Measurements from ENCODE around the gene SAMD5.
"Not testable (repeated sequence)": the region's sequence is repeated elsewhere in the genome, so short reads cannot be mapped to it uniquely, and the experiment has no call there.

SAMD5 gene

DNA sequence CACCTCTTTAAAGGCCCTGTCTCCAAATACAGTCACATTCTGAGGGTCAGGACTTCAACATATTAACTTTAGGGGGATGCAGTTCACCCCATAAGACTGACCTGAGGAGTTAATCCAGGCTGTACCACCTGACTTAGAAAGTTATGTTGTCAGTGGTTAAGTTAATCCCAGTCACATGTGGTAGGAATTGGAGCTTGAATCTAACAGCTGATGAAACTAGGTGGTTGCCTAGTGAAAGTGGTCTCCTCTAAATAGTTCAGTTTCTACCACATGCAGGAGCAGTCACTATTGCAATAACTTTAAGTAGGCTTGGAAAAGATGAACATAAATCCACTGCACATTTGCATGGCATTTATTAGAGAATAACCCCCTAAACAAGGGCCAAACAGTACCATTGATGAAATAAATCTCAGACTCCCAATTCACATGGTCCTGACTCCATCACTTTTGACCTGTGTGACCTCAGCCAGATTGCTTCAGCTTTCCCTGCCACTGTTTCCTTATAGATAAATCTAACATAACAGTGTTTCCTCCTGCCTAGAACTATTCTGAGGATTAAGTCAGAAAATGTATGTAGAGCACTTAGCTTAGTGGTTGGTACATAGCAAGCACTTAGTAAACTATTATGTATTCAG, 20.1 kb downstream of the SAMD5 start:
- no peak for DNase-seq (ENCODE audit: low spot score)

DNA sequence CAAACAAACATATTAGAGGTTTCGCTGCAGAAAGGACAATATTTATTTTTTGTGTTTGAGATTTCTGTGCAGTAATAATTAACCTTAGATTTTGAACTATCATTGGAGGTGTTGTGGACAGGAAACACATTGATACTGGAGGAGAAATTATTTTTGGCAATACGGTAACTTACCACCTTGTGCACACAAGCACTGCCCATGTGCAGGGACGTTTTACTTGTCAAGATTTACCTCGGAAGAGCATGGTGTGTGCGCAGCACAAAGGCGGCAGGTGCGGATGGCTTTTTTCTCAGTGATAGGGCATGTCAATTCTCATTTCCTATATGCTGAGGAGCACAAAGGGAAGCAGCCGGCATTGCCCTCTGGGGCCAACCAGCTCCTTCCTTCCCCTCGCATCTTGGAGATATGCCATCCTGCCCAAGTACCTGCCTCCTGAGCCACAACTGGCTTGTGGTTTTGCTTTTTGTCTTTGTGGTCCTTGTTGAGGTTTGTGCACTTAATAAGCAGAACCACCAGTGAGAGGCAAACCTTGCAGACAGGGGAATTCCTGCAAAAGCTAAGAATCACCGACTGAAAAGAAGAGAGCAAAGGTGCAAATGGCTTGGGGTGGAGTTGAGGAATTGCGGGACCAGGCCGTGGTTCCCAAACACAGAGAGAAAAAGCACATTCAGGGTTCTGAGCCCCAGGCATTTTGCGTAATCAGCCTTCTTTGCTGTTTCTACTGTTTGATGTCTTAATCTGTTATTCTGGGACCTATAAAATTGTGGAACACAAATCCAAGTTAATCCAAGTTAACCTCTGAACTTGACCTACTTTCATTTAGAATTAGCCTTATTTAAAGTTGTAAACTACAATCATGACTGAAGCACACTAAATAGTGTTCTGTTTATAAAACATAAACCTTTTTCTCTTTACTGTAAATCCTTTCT, 21.9 kb downstream of the SAMD5 start:
- DNase-seq (ENCODE audit: low spot score) = no peak

DNA sequence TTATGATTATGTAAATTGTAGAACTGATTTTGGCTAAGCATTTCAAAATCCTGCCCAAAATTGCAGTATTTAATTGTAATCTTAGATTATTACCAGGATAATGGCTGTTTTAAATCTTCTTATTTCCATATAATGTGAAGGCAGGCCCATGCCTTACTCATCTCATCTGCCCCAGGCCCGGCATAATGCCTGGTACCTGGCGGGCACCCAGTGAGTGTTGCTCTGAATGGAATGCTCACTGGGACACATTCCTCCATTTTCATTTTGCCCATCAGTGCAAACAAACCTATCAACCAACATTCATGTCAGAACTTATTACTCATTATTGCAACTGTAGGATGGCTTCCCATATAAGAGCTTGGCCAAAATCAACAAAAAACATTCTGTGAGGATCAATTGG, 22.8 kb downstream of the SAMD5 start:
- no peak for DNase-seq (ENCODE audit: low spot score)

GRCh38 chr6:147534116-147534860, 25.8 kb downstream of the SAMD5 start:
- no peak for DNase-seq (ENCODE audit: low spot score)

GRCh38 chr6:147538821-147539220, 30.3 kb downstream of the SAMD5 start:
- DNase-seq (ENCODE audit: low spot score) = no peak

GRCh38 chr6:147540075-147540474, 31.6 kb downstream of the SAMD5 start:
- DNase-seq (ENCODE audit: low spot score) = no peak

DNA sequence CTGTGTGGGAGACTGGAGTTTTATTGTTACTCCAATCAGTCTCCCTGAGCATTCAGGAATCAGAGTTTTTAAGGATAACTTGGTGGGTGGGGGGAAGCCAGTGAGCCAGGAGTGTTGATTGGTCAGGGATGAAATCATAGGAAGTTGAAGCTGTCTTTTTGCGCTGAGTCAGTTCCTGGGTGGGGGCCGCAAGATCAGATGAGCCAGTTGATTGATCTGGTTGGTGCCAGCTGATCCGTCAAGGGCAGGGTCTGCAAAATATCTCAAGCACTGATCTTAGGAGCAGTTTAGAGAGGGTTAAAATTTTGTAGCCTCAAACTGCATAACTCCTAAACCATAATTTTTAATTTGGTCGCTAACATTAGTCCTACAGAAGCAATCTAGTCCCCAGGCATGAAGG, 33.9 kb downstream of the SAMD5 start:
- DNase-seq (ENCODE audit: low spot score) = not testable (repeated sequence)

DNA sequence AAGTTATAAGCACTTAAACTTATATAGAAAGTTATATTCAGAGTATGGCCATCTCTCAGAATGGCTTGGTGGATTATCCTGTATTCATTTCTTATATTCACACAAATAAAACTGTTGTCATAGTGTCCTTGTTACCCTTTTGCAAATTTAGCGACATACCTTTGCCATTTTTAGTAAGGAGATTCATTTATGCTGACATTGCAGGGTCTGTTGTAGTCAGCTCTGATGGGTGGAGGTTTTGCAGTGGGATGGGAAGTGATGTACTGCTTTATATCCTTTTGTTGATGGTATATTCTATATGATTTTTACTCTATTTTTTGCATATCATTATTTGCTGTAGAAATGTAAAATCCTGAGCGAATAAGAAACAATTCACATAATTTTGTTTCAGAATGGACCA, 35.9 kb downstream of the SAMD5 start:
- DNase-seq (ENCODE audit: low spot score) = no peak

DNA sequence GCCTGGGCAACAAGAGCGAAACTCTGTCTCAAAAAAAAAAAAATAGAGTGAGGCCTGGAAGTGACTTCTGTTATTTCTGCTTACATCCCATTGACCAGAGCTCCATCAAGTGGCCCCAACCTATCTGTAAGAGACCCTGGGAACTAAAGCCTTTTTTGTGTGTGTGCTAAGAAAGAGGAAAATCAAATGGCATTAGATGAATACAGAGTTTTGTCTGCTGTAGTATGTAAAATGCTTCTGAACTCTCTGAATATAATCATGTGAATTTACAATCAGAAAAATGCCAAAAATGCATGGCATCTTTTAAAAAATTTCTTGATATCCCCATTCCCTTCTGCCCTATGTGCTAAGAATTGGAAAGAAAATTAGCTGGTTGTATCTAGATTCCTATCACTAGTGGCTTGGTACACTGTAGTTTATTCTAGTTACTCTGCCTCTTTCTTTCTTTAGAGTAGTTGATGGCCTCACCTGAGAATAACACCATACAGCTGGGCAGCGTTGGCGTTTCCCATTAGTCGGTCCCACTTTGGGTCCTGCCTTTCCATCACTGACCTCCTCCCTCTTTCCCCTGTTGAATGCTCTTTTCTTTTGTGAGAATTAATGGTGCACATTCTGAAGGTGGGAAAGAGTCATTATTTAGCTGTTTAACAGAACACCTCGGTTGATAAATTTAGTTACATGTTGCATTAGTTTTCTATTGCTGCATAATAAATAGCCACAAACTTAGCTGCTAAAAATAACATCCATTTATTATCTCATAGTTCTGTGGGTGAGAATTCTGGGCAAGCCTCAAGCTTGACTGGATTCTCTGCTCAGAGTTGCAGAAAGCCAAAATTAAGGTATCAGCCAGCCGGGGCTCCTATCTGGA, 38.2 kb downstream of the SAMD5 start:
- DNase-seq (ENCODE audit: low spot score) = no peak

DNA sequence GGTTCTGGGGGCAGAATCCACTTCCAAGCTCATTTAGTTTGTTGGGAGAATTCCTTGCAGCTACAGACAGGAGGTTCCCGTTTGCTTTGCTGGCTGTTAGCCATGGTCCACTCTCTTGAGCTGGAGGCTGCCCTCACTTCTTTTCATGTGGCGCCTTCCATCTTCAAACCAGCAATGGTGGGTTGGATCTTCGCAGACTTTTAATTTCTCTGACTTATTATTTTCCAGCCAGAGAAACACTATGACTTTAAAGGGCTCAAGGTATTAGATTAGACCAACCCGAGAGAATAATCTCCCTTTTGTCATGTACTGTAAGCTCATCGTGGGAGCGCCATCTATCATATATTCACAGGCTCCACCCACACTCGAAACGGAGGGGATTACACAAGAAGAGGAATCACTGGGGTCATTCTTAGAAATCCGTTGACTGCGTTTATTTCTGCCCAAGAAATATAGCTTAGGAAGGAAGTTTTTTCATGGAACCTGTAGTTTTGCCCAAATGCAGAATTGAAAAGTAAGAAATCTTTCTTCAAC, 38.9 kb downstream of the SAMD5 start:
- DNase-seq (ENCODE audit: low spot score) = no peak

DNA sequence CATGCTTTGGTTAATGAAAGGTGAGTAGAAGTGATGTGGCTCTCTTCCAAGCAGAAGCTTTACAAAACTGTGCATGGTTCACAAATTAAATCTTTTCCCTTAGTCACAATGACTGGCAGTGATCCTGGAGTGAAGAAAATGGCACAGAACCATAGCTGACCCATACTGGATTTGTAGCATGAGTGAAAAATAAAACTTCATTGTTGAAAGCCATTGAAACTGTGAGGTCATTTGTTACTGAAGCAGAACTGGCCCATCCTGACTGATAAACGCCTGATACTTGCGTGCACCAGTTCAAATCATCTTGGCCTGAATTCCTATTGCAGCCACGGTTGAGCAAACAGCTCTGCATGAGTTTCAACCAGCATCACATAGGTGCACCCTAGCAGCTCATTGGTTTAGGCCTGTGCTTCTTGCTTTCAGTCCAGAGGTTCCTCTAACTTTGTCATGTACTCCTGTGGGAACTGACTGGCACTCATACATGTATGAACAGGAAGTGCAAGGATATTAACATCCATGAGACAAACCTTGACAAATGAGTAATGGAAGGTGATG, 40.5 kb downstream of the SAMD5 start:
- no peak for DNase-seq (ENCODE audit: low spot score)

GRCh38 chr6:147549531-147549930, 41.0 kb downstream of the SAMD5 start:
- DNase-seq (ENCODE audit: low spot score) = no peak

- no peak for DNase-seq (ENCODE audit: low spot score)
Observed at GRCh38 chr6:147551976-147552375, 43.5 kb downstream of the SAMD5 start.

GRCh38 chr6:147553099-147553498, 44.6 kb downstream of the SAMD5 start:
- no peak for DNase-seq (ENCODE audit: low spot score)

DNA sequence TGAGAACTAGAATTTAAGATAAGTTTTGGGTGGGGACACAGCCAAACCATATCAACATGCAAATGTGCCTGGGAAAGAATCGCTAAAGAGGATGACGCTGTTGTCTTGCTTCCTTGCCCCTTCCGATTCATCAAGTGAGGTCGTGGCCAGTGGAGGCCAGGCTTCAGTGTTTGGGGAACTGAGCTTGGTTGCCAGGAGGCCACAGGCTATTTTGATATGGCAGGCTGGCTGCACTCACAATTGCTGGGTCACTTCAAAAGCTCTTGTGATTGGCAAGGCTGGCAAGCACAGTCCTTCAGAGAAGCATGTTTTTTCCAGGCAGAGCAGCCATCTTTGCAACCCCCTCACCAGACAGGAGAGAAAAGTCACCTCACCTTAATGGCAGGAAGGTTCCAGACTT, 45.8 kb downstream of the SAMD5 start:
- no peak for DNase-seq (ENCODE audit: low spot score)

DNA sequence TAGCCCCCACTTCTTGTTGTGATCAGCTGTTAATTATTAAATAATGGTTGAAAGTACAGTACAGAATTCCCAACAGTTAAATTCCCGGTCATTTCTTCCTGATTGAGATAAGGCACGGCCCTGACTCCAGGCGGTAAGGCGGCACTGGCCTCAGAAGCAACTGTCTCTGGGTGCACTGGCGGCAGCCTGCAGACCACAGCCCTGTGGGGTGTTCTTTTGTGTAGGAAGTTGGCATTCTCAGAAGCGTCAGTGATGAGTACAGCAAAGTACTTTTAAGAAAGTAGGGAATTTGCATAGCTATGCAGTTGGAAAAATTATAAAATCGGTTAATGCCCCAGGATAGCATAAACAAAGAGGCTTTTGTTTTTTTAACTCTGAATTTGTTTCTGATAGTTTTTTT, 50.5 kb downstream of the SAMD5 start:
- no peak for DNase-seq (ENCODE audit: low spot score)

- no peak for DNase-seq (ENCODE audit: low spot score)
Observed at GRCh38 chr6:147560670-147561069, 52.2 kb downstream of the SAMD5 start.

DNA sequence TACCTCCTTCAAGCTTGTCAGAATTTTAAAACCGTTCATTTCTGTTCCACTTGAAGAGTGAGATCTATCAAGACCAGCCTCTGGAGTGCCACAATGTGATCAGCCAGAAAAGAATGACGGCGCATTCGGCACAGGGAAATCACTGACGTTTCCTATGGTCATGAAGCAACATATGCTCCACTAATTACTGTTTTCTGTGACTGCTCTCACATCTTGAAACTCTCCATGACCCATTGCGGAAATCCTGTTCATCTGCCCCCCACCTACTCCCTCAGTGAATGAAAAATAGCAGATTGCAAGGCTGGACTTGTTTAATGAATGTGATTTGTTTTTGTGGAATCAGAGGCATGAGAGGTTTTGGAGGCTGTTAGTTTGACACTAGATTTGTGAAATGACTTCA, 53.2 kb downstream of the SAMD5 start:
- no peak for DNase-seq (ENCODE audit: low spot score)

GRCh38 chr6:147563472-147563871, 55.0 kb downstream of the SAMD5 start:
- no peak for DNase-seq (ENCODE audit: low spot score)

DNA sequence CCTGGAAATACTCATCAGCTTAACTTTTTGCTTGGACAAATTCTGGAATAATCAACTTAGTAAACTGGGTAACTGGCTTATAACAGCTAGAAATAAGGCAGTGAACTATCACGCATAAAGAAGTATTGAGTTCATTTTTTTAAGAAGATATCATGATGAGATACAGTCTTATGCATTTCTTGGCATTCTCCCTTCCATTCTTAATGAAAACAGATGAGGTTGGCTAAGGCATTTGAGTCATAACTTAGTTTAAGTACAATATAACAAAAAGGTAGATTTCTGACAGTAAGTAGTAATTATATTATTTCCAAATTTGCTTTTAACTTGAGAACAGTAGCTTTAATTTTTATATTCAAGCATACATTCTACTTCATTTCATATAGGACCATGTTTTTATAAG, 56.1 kb downstream of the SAMD5 start:
- DNase-seq (ENCODE audit: low spot score) = no peak

DNA sequence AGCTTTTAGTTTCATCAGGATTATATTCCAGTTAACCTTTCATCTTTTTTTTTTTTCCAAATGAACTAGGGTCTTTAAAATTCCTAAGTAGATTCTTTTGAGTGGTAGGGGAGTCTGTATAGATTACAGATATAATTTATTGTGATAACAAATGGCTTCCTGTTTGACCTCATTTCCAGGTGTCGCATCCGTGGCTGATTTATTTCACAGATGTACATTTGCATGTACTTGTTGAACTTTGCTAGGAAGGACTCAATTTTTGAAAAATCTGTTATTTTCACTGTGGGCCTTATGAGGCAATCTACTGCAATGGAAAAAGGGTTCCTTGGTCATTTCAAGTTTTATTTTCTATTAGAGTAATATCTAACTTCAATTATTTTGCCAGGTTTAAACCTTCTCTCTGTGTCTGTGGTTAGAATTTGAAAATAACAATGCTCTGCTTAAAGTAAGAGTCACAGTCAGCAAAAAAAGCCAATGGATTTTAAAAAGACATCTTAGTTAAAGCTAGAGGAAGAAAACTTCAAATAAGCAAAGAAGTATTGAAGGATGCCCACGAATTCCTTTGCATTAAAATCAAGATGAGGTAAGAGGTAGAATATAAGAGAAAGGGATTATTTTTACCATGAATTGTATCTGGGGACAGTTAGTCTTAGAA, 57.9 kb downstream of the SAMD5 start:
- no peak for DNase-seq (ENCODE audit: low spot score)
